HG03354 (cell line): ENCODE results near the gene UNC119B.

ENCODE experiments used
- ATAC-seq: cut with Tn5 transposase; IDR thresholded peaks from one replicate; pipeline ENCODE4 v1.9.1; 2021; ENCODE audit warnings: mild to moderate bottlenecking; ENCODE audit not compliant: unreplicated experiment, poor library complexity, severe bottlenecking

UNC119B gene

DNA sequence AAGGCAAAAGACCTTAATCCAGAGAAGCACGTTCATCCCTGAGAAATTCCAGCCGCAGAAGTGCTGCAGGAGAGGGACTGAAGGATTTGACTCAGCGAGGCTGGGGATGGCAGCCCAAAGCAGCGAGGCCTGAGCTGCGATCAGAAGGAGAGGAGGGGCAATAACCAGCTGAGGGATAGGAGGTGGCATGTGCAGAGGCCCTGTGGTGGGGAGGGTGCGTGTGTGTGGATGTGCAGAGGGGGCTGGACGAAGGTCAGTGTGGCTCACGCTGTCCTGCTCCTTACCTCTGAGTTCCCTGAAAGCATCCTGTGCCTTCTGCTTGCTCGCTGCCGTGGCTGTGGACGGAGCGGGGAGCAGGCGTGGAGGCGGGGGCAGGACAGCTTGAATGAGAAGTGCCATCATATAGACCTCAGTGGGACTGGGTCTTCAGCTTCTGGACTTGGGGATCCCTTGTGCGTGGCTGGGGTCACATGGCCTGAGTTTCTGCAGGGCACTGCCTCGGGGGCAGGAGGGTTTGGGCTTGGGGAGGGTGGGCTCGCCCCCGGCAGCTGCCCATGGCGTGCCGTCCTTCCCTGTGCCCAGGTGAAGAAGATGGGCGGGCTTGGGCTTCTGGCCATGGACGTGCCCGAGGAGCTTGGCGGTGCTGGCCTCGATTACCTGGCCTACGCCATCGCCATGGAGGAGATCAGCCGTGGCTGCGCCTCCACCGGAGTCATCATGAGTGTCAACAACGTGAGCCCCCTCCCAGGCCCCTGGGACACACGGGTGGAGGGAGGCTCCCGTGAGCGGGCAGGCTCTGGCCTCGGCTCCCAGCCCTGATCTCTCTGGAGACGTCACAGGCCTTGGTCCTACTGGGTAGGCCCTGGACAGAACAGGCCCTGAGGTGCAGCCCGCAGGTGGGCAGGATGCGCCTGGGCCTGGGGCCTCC lies 26.4 kb downstream of the UNC119B start:
- ATAC-seq: no peak

DNA sequence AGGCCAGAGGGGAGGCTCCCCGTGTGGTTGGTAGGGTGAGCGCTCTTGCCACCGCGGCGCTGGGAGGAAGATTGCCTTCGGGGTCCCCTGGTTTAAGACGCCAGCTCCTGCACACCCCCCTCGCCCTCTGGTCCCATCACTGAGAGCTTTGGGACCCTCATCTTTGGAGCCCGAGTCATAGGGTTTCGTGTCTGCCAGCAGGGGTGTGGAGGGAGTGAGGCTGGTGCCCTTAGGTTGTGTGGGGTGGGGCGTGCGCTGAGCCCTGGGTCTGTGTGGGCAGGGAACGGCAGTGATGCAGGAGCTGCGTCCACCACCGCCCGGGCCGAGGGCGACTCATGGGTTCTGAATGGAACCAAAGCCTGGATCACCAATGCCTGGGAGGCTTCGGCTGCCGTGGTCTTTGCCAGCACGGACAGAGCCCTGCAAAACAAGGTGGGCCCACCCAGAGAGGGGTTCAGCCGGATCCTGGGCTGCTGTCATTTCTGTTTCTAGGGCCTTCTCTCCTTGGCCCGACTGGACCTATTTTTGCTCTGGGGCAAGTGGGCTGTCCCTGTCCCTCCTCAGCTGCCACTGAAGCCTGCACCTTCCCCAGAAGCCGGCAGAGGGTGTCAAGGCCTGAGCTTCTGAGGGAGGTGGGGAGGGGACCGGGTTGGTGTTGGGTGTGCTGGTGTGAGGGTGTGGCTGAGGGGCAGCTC lies 27.4 kb downstream of the UNC119B start:
- ATAC-seq: no peak

DNA sequence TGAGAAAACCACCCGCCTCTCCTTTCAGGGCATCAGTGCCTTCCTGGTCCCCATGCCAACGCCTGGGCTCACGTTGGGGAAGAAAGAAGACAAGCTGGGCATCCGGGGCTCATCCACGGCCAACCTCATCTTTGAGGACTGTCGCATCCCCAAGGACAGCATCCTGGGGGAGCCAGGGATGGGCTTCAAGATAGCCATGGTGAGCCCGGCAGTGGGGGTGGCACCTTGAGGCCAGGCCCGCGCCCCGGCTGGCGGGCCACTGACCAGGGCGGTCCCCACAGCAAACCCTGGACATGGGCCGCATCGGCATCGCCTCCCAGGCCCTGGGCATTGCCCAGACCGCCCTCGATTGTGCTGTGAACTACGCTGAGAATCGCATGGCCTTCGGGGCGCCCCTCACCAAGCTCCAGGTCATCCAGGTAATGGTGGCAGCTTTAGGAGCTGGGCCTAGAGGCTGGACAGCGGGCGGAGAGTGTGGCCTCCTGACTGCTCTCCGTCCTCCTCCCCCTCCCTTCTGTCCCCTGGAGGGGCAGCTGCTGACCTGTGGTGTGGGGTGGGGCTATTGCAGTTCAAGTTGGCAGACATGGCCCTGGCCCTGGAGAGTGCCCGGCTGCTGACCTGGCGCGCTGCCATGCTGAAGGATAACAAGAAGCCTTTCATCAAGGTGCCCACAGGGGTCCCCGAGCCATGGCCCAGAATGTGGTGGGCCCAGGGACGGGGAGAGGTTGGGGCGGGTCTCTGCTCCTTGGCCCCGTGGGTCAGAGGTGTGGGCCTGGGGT lies 28.2 kb downstream of the UNC119B start:
- ATAC-seq: no peak

DNA sequence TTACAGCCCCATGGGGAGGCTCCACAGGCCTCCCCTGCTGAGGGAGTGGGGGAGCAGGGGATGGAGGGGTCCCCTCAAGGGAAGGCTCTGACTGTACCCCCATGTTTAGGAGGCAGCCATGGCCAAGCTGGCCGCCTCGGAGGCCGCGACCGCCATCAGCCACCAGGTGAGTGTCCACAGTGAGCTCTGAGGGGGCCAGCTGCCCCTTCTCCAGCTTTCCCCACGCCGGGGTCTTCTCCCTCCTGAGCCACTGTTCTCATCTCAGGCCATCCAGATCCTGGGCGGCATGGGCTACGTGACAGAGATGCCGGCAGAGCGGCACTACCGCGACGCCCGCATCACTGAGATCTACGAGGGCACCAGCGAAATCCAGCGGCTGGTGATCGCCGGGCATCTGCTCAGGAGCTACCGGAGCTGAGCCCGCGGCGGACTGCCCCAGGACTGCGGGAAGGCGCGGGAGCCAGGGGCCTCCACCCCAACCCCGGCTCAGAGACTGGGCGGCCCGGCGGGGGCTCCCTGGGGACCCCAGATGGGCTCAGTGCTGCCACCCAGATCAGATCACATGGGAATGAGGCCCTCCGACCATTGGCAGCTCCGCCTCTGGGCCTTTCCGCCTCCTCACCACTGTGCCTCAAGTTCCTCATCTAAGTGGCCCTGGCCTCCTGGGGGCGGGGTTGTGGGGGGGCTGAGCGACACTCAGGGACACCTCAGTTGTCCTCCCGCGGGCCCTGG lies 28.9 kb downstream of the UNC119B start:
- no peak for ATAC-seq

DNA sequence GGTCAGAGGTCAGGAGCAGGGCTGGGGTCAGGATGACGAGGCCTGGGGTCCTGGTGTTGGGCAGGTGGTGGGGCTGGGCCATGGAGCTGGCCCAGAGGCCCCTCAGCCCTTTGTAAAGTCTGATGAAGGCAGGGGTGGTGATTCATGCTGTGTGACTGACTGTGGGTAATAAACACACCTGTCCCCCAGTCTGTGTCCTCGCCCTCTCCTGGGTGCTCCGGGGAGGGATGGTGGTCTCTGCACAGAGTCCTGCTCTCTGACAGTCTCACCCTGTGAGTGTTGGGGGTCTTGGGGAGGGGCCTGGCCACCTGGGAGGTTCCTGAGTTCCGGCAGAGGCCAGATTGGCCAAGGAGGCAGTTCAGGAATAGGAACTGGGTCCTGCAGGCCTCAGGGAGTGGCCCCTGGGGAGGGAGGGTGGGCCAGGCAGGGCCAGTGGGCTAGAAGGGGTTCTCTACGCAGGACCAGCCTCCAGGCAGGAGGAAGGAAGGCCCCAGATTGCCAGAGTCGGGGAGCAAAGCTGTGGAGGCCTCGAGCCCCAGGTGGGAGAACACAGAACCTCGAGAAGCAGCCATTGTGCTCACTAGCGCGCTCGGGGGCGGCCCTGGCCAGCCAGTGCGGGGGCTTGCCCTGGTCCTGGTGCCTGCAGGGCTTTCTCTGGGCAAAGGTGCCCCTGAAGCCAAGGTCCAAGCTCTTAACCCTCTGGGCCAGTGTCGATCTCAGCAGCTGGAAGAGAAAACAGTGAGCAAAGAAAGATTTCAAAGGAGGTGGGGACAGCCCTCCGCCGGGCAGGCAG lies 29.8 kb downstream of the UNC119B start:
- ATAC-seq: no peak

DNA sequence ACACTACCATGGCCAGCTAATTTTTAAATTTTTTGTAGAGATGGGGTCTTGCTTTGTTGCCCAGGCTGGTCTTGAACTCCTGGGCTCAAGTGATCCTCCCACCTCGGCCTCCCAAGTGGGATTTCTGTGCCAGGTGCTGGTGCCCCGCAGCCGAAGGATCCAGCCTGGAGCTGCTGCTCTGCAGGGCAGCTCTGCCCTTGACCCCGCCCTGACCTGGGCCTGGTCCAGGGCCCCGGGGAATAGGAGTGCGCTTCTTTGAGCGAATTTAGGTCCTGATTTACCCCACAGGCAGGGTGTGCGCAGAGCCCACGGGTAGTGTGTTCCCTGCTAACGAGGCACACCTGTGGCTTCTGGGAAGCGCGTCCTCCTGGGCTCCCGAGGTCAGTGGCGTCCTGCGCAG lies 30.6 kb downstream of the UNC119B start:
- ATAC-seq: no peak

DNA sequence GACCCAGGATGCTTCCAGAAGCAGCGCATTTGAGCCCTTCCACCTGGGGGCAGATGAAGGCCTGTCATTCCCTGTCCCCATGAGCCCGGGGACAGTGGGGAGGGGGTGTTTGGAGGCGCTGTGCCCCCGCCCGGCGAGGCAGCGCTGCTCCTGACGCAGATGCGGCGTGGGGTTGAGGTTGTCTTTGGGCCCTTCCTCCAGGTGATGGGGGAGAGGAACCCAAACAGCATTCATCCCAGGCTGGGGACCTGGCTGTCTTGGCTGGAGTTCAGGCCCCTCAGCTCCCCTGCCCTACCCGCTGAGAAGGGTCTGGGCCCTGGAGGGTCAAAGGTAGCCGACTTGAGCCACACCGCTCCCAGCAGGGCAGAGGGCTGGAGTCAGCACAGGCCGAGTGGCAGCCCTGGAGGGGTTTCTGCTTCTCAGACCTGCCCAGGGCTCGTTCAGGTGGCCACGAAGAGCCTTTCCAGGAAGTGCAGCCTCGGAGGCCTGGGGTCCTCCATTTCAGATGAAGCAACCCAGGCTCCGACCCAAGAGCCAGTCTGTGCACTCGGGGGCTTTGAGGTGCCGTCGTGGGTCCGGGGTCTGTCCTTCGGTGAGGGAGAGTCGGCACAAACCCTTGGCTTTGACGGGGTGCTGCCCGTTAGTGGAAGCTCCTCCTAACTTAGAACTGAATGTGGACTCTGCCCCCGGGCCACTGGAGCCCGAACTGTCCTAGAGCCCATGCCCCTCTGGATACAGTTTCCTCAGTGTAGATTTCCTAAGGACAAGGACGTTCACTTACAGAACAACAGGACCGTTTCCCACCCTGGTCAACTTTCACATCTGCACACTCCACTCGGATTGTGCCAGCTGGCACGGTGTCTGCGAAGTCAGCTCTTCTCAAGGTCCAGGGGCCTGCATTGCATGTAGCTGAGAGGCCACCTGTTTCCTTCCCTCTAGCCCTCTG lies 31.5 kb downstream of the UNC119B start:
- ATAC-seq: no peak

DNA sequence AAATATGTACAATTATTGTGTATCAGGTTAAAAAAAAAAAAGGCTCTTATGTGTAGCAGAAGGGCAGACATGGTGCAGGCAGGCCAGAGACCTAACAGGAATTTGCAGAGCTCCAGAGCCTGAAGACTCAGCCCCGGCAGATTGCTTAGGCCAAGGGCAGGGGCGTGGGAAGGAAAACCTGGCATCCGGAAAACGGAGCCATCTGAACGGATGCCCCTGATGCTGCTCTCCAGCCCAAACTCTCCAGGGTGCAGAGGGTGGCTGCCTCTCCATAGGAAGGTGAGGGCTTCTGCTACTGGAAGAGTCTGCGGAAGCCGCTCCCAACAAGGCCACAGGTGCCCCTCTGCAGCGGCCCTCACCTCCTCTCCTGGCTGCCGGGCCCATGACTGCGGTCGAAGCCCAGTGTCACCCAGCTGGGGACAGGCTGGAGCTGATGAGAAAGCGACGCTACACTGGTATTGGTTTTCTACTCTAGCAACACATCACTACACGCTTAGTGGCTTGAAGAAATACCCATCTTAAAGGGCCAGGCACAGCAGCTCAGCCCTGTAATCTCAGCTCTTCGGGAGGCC lies 34.8 kb downstream of the UNC119B start:
- ATAC-seq: no peak

DNA sequence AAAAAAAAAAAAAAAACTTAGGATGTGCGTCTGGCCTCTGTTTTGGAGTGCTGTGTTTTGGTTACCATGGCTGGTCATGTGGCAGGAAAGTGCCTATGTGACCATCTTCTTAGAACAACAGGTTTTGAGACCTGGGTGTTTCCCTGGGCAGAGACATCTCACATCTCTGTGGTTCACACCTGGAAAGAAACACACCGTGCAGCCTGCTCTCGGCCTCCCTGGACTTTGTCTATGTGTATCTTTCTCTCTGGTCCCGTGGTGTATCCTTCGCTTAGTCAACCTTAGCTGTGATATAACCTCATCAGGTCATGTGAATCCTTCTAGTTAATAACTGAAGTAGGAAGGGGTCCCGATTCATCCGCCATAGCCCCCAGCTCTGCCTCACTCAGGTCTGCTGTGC lies 38.0 kb downstream of the UNC119B start:
- ATAC-seq: no peak

DNA sequence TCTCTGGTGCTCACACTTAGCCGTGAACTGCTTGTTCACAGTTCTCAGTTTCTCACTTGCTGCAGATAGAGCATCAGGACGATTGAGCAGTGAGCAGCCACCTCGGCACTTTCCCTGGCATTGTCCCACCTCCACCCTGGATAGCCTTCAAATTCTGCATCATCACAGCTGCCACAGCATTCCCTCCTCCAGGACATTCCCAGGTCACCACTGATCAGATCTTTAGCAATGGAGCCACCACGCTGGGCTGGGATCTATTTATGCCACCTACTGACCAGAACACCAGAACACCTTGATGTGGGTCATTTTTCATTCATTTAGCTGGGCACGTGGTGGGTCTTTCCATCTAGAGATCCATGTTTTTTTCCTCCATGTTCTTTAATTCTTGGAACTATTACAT lies 39.0 kb downstream of the UNC119B start:
- ATAC-seq: no peak

DNA sequence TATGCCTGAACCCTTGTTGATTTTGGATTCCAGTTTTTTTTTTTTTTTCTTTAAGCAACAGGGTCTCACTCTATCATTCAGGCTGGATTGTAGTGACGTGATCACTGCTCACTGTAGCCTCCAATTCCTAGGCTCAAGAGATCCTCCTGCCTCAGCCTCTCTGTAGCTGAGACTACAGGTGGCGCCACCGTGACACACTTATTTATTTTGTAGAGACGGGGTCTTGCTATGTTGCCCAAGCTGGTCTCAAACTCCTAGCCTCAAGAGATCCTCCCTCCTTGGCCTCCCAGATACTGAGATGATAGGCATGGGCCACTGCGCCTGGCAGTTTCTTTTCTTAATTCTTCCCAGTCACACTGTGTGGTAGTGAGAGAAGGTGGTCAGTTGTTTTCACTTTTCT lies 40.5 kb downstream of the UNC119B start:
- ATAC-seq: no peak

DNA sequence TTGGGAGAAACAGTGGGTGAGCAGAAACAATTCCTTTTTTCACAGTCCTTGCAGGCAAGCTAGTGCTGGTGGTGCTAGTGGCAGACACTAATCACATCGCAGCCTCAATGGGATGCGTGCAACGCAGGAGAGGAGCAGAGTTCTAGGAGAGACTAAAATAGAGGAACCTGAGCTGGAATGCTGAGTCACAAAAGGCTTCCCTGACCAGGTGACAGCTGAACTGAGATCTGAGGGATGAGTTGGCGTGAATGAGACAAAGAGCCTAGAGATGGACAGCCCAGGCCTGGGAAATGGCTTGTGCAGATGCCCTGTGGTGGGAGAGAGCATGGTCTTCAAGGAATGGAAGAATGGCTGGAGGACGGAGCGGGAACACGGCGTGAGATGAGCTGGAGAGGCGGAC lies 41.1 kb downstream of the UNC119B start:
- ATAC-seq: no peak

DNA sequence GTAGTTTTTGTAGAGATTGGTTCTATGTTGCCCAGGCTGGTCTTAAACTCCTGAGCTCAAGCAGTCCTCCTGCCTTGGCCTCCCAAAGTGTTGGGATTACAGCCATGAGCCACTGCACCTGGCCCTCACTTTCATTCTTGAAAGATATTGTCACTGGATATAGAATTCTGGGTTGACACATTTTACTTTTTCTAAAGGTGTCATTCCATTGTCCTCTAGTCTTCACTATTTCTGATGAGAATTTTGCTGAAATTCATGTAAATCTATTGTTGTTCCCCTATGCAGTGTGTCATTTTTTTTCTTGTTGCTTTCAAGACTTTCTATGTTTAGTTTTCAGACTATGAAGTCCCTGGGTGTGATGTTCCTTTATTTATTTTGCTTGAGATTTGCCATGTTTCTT lies 44.5 kb downstream of the UNC119B start:
- ATAC-seq: no peak

DNA sequence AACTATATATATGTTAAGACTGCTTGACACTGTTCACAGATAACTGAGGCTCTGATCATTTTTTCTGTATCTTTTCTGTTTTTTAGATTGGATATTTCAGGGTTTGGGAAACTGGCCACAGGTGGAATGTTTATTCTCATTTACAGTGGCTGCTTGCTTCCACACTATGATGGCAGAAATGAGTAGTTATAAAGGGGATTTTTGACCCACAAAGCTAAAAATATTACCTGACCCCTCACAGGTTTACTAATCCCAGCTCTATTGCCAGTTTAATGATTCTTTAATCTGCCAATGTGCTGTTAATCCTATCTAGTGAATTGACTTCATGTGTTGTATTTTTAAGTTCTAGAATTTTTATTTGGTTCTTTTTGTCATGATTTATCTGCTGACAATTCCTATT lies 45.0 kb downstream of the UNC119B start:
- no peak for ATAC-seq

DNA sequence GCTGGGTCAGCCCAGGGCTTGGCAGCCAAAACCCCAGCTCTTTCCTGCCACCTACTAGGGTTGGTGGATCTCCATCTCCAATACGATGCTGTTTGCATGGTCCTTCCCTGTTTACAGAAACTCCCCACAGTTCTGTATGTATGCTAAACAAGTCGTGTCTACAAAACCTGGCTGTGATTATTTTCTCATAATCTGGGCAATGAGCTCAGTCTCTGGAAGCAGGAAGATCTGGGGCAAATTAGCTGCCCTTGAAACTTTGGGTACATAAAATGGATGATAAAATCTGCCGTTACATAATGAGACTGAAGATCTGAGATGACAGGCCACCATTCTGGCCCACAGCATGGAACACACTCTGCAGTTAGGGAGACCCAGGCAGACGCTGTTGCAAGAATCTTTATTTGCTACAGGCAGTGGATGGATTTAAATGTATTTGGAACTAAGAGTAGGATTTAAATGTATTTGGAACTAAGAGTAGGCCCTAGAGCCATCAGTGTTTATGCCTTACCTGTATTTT lies 47.0 kb downstream of the UNC119B start:
- ATAC-seq: no peak

DNA sequence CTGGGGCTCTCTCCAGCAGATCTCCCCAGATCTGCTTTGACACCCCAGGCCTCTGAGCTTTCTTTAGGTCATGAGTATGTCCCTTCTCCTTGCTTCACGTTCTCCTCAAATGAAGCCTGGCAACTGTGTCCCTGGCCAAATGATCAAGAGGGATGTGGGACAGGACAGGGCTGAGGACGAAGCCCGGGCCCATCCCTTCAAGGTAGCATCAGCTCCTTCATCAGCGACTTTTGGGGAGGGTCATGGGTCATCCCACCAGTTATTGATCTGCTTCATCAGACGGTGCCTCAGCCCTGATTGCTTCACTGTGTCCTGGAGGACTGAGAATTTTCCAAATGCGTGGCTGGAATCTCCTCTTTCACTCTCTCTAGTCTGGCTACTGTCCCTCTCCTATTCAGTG lies 47.7 kb downstream of the UNC119B start:
- ATAC-seq: no peak

DNA sequence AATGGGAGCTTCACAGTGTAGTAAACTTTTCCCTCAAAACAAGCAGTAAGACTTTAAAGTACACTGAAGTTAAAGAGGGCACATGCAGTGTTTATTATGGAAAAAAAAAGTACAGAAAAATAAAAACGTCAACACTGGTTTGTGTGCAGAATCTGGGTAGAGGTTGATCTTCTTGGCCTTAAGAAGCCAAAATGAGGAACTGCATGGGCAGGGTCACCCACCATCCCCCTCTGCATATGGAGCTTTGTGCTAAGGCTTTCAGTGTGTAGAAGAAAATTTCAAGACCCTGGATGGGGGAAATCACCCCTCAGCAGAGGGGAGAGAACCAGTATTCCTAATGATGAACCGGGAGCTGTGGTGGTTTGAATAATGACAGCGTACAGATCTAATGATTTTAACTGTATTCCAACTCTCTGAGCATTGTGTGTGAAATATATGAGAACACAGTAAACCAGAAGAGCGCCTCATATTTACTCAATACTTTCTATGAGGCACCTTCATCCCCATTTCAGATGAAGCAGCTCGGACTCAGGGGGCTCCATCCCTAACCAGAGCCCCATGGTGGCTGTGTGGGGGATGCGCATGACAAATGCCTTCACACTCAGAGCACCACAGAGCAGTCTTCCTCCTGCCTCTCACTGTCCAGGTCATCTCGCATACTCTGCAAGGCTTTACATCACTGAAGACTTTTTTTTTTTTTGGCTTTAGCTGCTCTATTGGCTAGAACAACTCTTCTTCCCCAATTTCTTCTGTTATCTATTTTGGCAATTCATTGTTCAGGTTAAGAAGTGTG lies 48.7 kb downstream of the UNC119B start:
- no peak for ATAC-seq
